Measurements from ENCODE around the gene CCT6A.

Gene CCT6A

GRCh38 chr7:56092789-56093531 is 41.4 kb downstream of the CCT6A start, which contains the start of gene PHKG1 (continued):
- no peak for TF ChIP-seq ZNF239 (tag by site-specific recombination; IDR thresholded peaks at IDR 0.05)

GRCh38 chr7:56097700-56098099 is 46.1 kb downstream of the CCT6A start:
- H3K4me1 ChIP-seq (ENCODE audit: control insufficient read depth, insufficient read depth, low read length) = no peaks in the 10 kb centered on the region
- no peak overlapping the region for H3K4me3 ChIP-seq (ENCODE audit: low read depth, low read length)
- ChIA-PET POLR2A (interaction anchor here (0.7 kb wide), 1 partner anchor 331 kb away, joined by 3 read pairs; no protein-coding TSS in a partner anchor), CTCF (no interaction called here)
- no peak for TF ChIP-seq ZNF785 (tag by site-specific recombination; IDR thresholded peaks at IDR 0.05)
- no peak for TF ChIP-seq ZNF202 (tag by site-specific recombination; IDR thresholded peaks at IDR 0.05; ENCODE audit: borderline replicate concordance)
- TF ChIP-seq PRDM2 (tag by site-specific recombination; IDR thresholded peaks at IDR 0.05; ENCODE audit: borderline replicate concordance) = no peak
- no peak for TF ChIP-seq ZNF610 (tag by site-specific recombination; IDR thresholded peaks at IDR 0.05; ENCODE audit: borderline replicate concordance)
- no peak for TF ChIP-seq GLIS1 (tag by site-specific recombination; IDR thresholded peaks at IDR 0.05)
- TF ChIP-seq ZSCAN16 (tag by site-specific recombination; IDR thresholded peaks at IDR 0.05) = no peak
- no peak for TF ChIP-seq BCL6B (tag by site-specific recombination; IDR thresholded peaks at IDR 0.05)
- no peak for TF ChIP-seq ZNF558 (tag by site-specific recombination; IDR thresholded peaks at IDR 0.05)
- TF ChIP-seq ZNF394 (tag by site-specific recombination; IDR thresholded peaks at IDR 0.05; ENCODE audit: borderline replicate concordance) = no peak
- TF ChIP-seq KLF17 (tag by site-specific recombination; IDR thresholded peaks at IDR 0.05) = no peak
- TF ChIP-seq HOXA7 (CRISPR knock-in tag; IDR thresholded peaks at IDR 0.05; ENCODE audit: borderline replicate concordance) = no peak
- no peak for TF ChIP-seq ZSCAN30 (tag by site-specific recombination; IDR thresholded peaks at IDR 0.05)
- no peak for TF ChIP-seq RBAK (tag by site-specific recombination; IDR thresholded peaks at IDR 0.05)
- no peak for TF ChIP-seq ZBTB21 (tag by site-specific recombination; IDR thresholded peaks at IDR 0.05)
- TF ChIP-seq SP7 (tag by site-specific recombination; IDR thresholded peaks at IDR 0.05) = no peak
- TF ChIP-seq ZBTB10 (tag by site-specific recombination; IDR thresholded peaks at IDR 0.05) = no peak
- TF ChIP-seq ZNF335 (tag by site-specific recombination; conservative IDR thresholded peaks at IDR 0.05) = no peak
- no peak for TF ChIP-seq ZNF560 (tag by site-specific recombination; IDR thresholded peaks at IDR 0.05; ENCODE audit: borderline replicate concordance)
- TF ChIP-seq ZNF549 (tag by site-specific recombination; IDR thresholded peaks at IDR 0.05) = no peak
- no peak for TF ChIP-seq ZBTB49 (tag by site-specific recombination; IDR thresholded peaks at IDR 0.05; ENCODE audit: low read depth)
- H3K36me3 ChIP-seq (ENCODE audit: control insufficient read depth in 2 of 2, insufficient read depth in 1 of 2, low read length in 2 of 2) = peaks cover 28 to 35% of the 10 kb centered on the region in 2 experiments
- no peaks in the 10 kb centered on the region for H3K9me3 ChIP-seq (ENCODE audit: control insufficient read depth, insufficient read depth, low read depth, low read length)
- no peak overlapping the region for H3K27ac ChIP-seq (ENCODE audit: extremely low read depth, low read depth, low read length)
